Epithelial cell of prostate (primary cell): ENCODE results near the gene ORMDL3.
"Not testable (repeated sequence)": the region's sequence is repeated elsewhere in the genome, so short reads cannot be mapped to it uniquely, and the experiment has no call there.

Experiments
- DNase-seq: peaks from one replicate; pipeline ENCODE4 v3.0.0-alpha.2; 2011; ENCODE audit warnings: low read depth, low spot score
- H3K27ac ChIP-seq: fragments of 450-650 bp; 2 replicates; pipeline ENCODE4 v1.5.1; 2017; ENCODE audit warnings: mild to moderate bottlenecking

Gene ORMDL3

GRCh38 chr17:39951924-39952679, 24.7 kb upstream of the ORMDL3 start:
- no peak for DNase-seq
- H3K27ac ChIP-seq = no peak overlapping the region

GRCh38 chr17:39950871-39951348, 23.5 kb upstream of the ORMDL3 start:
- no peak for DNase-seq
- H3K27ac ChIP-seq = no peak overlapping the region

- no peak overlapping the region for H3K27ac ChIP-seq
These were observed 21.6 kb upstream of the ORMDL3 start for GRCh38 chr17:39949028-39949427.

GRCh38 chr17:39948489-39948828, 21.1 kb upstream of the ORMDL3 start:
- not testable (repeated sequence) for H3K27ac ChIP-seq, DNase-seq

More at GRCh38 chr17:39949028-39949427, 21.6 kb upstream of the ORMDL3 start:
- no peak for DNase-seq

- no peak for DNase-seq
- H3K27ac ChIP-seq = no peak overlapping the region
These were observed 19.3 kb upstream of the ORMDL3 start for GRCh38 chr17:39946551-39947330.

GRCh38 chr17:39944393-39944711, 17.0 kb upstream of the ORMDL3 start:
- DNase-seq = no peak
- H3K27ac ChIP-seq = no peak overlapping the region

- H3K27ac ChIP-seq = no peak overlapping the region
- DNase-seq = no peak
These were observed 16.4 kb upstream of the ORMDL3 start for GRCh38 chr17:39943702-39944392.

GRCh38 chr17:39939588-39940419, 12.4 kb upstream of the ORMDL3 start:
- DNase-seq = no peak
- H3K27ac ChIP-seq = no peak overlapping the region

- no peak for DNase-seq
- no peak overlapping the region for H3K27ac ChIP-seq
These were observed 11.7 kb upstream of the ORMDL3 start for GRCh38 chr17:39939106-39939505.

- DNase-seq = no peak
- H3K27ac ChIP-seq = no peak overlapping the region
These were observed 10.9 kb upstream of the ORMDL3 start for GRCh38 chr17:39938140-39938869.

- H3K27ac ChIP-seq = no peak overlapping the region
- no peak for DNase-seq
These were observed 10.0 kb upstream of the ORMDL3 start for GRCh38 chr17:39937447-39937846.

GRCh38 chr17:39935909-39936308, 8.5 kb upstream of the ORMDL3 start:
- no peak overlapping the region for H3K27ac ChIP-seq
- DNase-seq = no peak

GRCh38 chr17:39934324-39934723, 6.9 kb upstream of the ORMDL3 start:
- H3K27ac ChIP-seq = no peak overlapping the region
- DNase-seq = no peak

- H3K27ac ChIP-seq = no peak overlapping the region
- DNase-seq = no peak
These were observed 6.5 kb upstream of the ORMDL3 start for GRCh38 chr17:39933912-39934311.

GRCh38 chr17:39929646-39930407, 2.4 kb upstream of the ORMDL3 start:
- peak overlapping the region; percentile 82 for H3K27ac ChIP-seq
- no peak for DNase-seq

- peak; percentile 68 for DNase-seq
- peak overlapping the region; percentile 82 for H3K27ac ChIP-seq
These were observed 1.7 kb upstream of the ORMDL3 start for GRCh38 chr17:39928858-39929645.

- peak overlapping the region; percentile 82 for H3K27ac ChIP-seq
- DNase-seq = no peak
These were observed 792 bp upstream of the ORMDL3 start for GRCh38 chr17:39927929-39928857.
